Measurements from ENCODE around the gene CLCN7. TPM values are rescaled to one million over a fixed set of nuclear protein-coding genes. Genes with fewer than 3 reads are reported as not detected.

The CLCN7 gene
- total and polyA plus RNA-seq, 2 of the 8 experiments (the other 6 are each of a cell fraction or from before 2014, with no cell fraction given) = 38.6 to 81.5 TPM

DNA sequence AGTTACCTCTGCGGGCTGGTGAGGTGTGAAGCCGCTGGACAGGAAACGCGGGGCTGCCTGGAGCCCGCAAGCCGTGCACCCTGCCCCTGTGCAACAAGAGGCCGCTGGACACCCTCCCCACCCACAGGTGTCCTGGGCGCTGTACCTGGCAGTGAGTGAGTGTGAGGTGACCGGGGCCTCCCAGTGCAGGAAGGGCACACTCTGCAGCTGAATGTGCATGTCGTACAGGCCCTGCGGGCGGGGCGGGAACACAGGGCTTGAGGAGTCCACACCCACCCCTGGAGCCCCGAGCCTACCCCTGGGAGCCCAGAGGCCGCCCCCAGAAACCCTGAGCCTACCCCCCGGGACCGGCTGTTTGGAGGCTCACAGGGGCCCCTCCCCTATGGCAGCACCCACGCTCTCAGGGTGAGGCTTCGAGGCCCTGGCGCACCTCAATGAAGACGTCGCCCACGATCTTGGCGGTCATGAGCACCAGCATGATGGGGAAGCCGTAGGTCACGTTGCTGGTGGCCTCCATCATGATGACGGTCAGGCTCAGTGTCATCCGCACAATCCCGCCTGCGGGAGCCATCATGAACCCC, 26.2 kb downstream of the CLCN7 start (continued):
- TF ChIP-seq KDM4A (IDR thresholded peaks at IDR 0.05; ENCODE audit: low read depth, low read length, severe bottlenecking) = no peak
- no peak for TF ChIP-seq ASH2L (IDR thresholded peaks at IDR 0.05; ENCODE audit: low read length)
- TF ChIP-seq, protein P1, sequence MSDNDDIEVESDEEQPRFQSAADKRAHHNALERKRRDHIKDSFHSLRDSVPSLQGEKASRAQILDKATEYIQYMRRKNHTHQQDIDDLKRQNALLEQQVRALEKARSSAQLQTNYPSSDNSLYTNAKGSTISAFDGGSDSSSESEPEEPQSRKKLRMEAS (IDR thresholded peaks at IDR 0.05) = no peak
- TF ChIP-seq CBX8 (IDR thresholded peaks at IDR 0.05; ENCODE audit: borderline replicate concordance, low read depth, low read length) = no peak
- TF ChIP-seq RBBP5 (IDR thresholded peaks at IDR 0.05; ENCODE audit: borderline replicate concordance, low read depth, low read length) = no peak
- no peak for TF ChIP-seq TAF7 (optimal IDR thresholded peaks at IDR 0.05; ENCODE audit: borderline replicate concordance, low read depth, low read length)
- TF ChIP-seq CBX5 (IDR thresholded peaks at IDR 0.05; ENCODE audit: low read depth, low read length) = no peak
